OCI-LY1 (cell line): ENCODE results near the gene PHKA1.

Source experiments
- H2AFZ ChIP-seq: fragments of 200-600 bp; sonication (generic), shearing (Covaris generic); 2 replicates; pipeline ENCODE4 v1.6.0; 2014; ENCODE audit warnings: antibody characterized with exemption, mild to moderate bottlenecking, low read length
- H3F3A ChIP-seq: fragments of 200-600 bp; sonication (generic), shearing (Covaris generic); 2 replicates; pipeline ENCODE4 v1.6.0; 2014; ENCODE audit warnings: mild to moderate bottlenecking, antibody characterized with exemption, low read length, moderate library complexity; ENCODE audit not compliant: insufficient read depth
- H3K27ac ChIP-seq: fragments of 200-600 bp; sonication (generic); 2 replicates; pipeline ENCODE4 v1.5.1; 2014; ENCODE audit warnings: low read length, mixed run types, mild to moderate bottlenecking, low read depth; ENCODE audit not compliant: poor library complexity, severe bottlenecking
- H3K27me3 ChIP-seq: fragments of 200-600 bp; sonication (generic); 2 replicates; pipeline ENCODE4 v1.6.0; 2014; ENCODE audit warnings: antibody characterized with exemption, mild to moderate bottlenecking, low read length, moderate library complexity; ENCODE audit not compliant: insufficient read depth
- H3K36me3 ChIP-seq: fragments of 200-600 bp; sonication (generic); 2 replicates; pipeline ENCODE4 v1.6.1; 2014; ENCODE audit warnings: mild to moderate bottlenecking, antibody characterized with exemption, low read length, moderate library complexity, mixed read lengths; ENCODE audit not compliant: insufficient read depth
- H3K4me1 ChIP-seq: fragments of 200-600 bp; sonication (generic); 2 replicates; pipeline ENCODE4 v1.5.1; 2014; ENCODE audit warnings: mild to moderate bottlenecking, low read length, moderate library complexity; ENCODE audit not compliant: insufficient read depth, severe bottlenecking
- H3K4me2 ChIP-seq: fragments of 200-600 bp; sonication (generic), shearing (Covaris generic); 2 replicates; pipeline ENCODE4 v1.6.1; 2014; ENCODE audit warnings: low read length
- H3K4me3 ChIP-seq: fragments of 200-600 bp; sonication (generic); 2 replicates; pipeline ENCODE4 v1.5.1; 2014; ENCODE audit warnings: low read length, low read depth, mild to moderate bottlenecking, mixed read lengths; ENCODE audit not compliant: poor library complexity, severe bottlenecking
- H3K79me2 ChIP-seq: fragments of 200-600 bp; shearing (Covaris generic); 2 replicates; pipeline ENCODE4 v1.6.1; 2016; ENCODE audit warnings: mixed run types, low read length, mixed read lengths; ENCODE audit not compliant: insufficient read depth
- H3K9ac ChIP-seq: fragments of 200-600 bp; sonication (generic), shearing (Covaris generic); 2 replicates; pipeline ENCODE4 v1.6.1; 2014; ENCODE audit warnings: mild to moderate bottlenecking, low read length, mixed read lengths
- H3K9me2 ChIP-seq: fragments of 200-600 bp; sonication (generic), shearing (Covaris generic); 2 replicates; pipeline ENCODE4 v1.6.1; 2014; ENCODE audit warnings: low read depth, mild to moderate bottlenecking, low read length, mixed read lengths
- H3K9me3 ChIP-seq: fragments of 200-600 bp; shearing (Covaris generic); 2 replicates; pipeline ENCODE4 v1.6.1; 2014; ENCODE audit warnings: low read length, mixed read lengths
- H4K20me1 ChIP-seq: fragments of 200-600 bp; sonication (generic), shearing (Covaris generic); 2 replicates; pipeline ENCODE4 v1.6.0; 2016; ENCODE audit warnings: mild to moderate bottlenecking, low read length; ENCODE audit not compliant: insufficient read depth
- CTCF ChIP-seq: fragments of 200-600 bp; sonication (generic), shearing (Covaris generic); IDR thresholded peaks from 2 replicates; pipeline ENCODE4 v1.5.1; 2017; ENCODE audit warnings: mild to moderate bottlenecking, antibody characterized with exemption, low read length, moderate library complexity, mixed read lengths
- EZH2 ChIP-seq: fragments of 200-600 bp; sonication (generic), shearing (Covaris generic); IDR thresholded peaks from 2 replicates; pipeline ENCODE4 v1.8.0; 2017; ENCODE audit warnings: borderline replicate concordance, mixed run types, mild to moderate bottlenecking, antibody characterized with exemption, low read length, moderate library complexity, mixed read lengths

Gene PHKA1

DNA sequence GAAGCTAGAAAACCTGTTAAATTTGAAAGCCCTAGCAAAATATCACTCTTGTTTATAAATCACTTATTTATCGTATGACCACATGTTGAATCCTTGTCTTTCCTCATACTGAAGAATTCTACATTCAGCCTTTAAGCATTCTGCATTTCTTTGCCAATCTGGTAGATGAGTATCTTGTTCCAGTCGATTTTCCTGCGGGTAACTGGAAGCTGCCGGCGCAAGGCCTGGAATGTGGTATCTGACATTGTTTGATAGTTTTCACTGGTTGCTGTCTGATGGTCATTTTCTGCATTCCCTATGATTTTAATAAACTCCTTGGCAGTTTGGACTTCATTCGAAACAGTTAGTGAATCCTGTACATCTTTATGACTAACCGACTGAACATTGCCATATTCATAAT lies 13.7 kb upstream of the PHKA1 start:
- Histone ChIP-seq H3K4me2 (no peak overlapping the region), H3K4me1 (no peaks in the 10 kb centered on the region), H3K27ac (no peak overlapping the region), H3F3A (no peaks in the 10 kb centered on the region), H4K20me1 (no peaks in the 10 kb centered on the region), H2AFZ (no peak overlapping the region), H3K27me3 (no peaks in the 10 kb centered on the region), H3K4me3 (no peak overlapping the region), H3K9me2 (no peaks in the 10 kb centered on the region), H3K36me3 (no peaks in the 10 kb centered on the region), H3K79me2 (no peaks in the 10 kb centered on the region), H3K9ac (no peak overlapping the region), H3K9me3 (no peaks in the 10 kb centered on the region)
- TF ChIP-seq EZH2 (no peak), CTCF (no peak)

- Histone ChIP-seq H4K20me1 (no peaks in the 10 kb centered on the region), H3K4me3 (no peak overlapping the region), H3K4me2 (no peak overlapping the region), H3F3A (no peaks in the 10 kb centered on the region), H3K27me3 (no peaks in the 10 kb centered on the region), H2AFZ (no peak overlapping the region), H3K27ac (no peak overlapping the region), H3K36me3 (no peaks in the 10 kb centered on the region), H3K79me2 (no peaks in the 10 kb centered on the region), H3K9me3 (no peaks in the 10 kb centered on the region), H3K9me2 (no peaks in the 10 kb centered on the region), H3K9ac (no peak overlapping the region), H3K4me1 (no peaks in the 10 kb centered on the region)
- TF ChIP-seq EZH2: no peak
Measured at GRCh38 chrX:72716766-72717165, 2.7 kb upstream of the PHKA1 start.

- H3K9me2 ChIP-seq: no peaks in the 10 kb centered on the region
- no peaks in the 10 kb centered on the region for H3K4me1 ChIP-seq
- H2AFZ ChIP-seq: no peak overlapping the region
- no peaks in the 10 kb centered on the region for H3K36me3 ChIP-seq
- H3K79me2 ChIP-seq: no peaks in the 10 kb centered on the region
- H3K4me2 ChIP-seq: no peak overlapping the region
- H4K20me1 ChIP-seq: no peaks in the 10 kb centered on the region
- no peaks in the 10 kb centered on the region for H3K9me3 ChIP-seq
- no peaks in the 10 kb centered on the region for H3F3A ChIP-seq
- TF ChIP-seq EZH2 (no peak), CTCF (no peak)
- H3K9ac ChIP-seq: no peak overlapping the region
- no peaks in the 10 kb centered on the region for H3K27me3 ChIP-seq
- H3K27ac ChIP-seq: no peak overlapping the region
- no peak overlapping the region for H3K4me3 ChIP-seq
Measured at GRCh38 chrX:72715546-72715945, 1.4 kb upstream of the PHKA1 start.

GRCh38 chrX:72714478-72714916 lies 391 bp upstream of the PHKA1 start:
- no peaks in the 10 kb centered on the region for H3K9me2 ChIP-seq
- no peaks in the 10 kb centered on the region for H3K9me3 ChIP-seq
- H4K20me1 ChIP-seq: no peaks in the 10 kb centered on the region
- H2AFZ ChIP-seq: no peak overlapping the region
- H3K4me3 ChIP-seq: no peak overlapping the region
- H3F3A ChIP-seq: no peaks in the 10 kb centered on the region
- TF ChIP-seq CTCF: no peak
- TF ChIP-seq EZH2: no peak
- no peaks in the 10 kb centered on the region for H3K79me2 ChIP-seq
- no peaks in the 10 kb centered on the region for H3K36me3 ChIP-seq
- no peak overlapping the region for H3K9ac ChIP-seq
- H3K4me2 ChIP-seq: no peak overlapping the region
- H3K27ac ChIP-seq: no peak overlapping the region
- H3K4me1 ChIP-seq: no peaks in the 10 kb centered on the region
- H3K27me3 ChIP-seq: no peaks in the 10 kb centered on the region
